GM10248 (cell line): ENCODE measurements around the gene CD84.
"Not testable (repeated sequence)": the region's sequence is repeated elsewhere in the genome, so short reads cannot be mapped to it uniquely, and the experiment has no call there.

Source experiments
- CTCF ChIA-PET: fragments of 300-600 bp; sonication (Branson Sonifier 250); formaldehyde crosslinking; extraction: SDS; loops from one replicate; lab custom pipeline; 2021; ENCODE audit warnings: antibody characterized with exemption; lab: Yijun Ruan, JAX
- POLR2A ChIA-PET: fragments of 350-650 bp; sonication (Branson Sonifier 250); formaldehyde crosslinking; extraction: SDS; loops from one replicate; lab custom pipeline; 2020; ENCODE audit warnings: antibody characterized with exemption; lab: Yijun Ruan, JAX
- DNase-seq: peaks from one replicate; pipeline ENCODE4 v3.0.0; 2012; ENCODE audit errors: extremely low spot score
- CTCF ChIP-seq: IDR thresholded peaks from 2 replicates; pipeline ENCODE4 v1.5.1; 2012; ENCODE audit warnings: mild to moderate bottlenecking, low read depth; ENCODE audit errors: extremely low read depth, missing control alignments, control extremely low read depth

The CD84 gene

GRCh38 chr1:160579216-160579701 is at the start of gene CD84:
Gene CD84 (minus strand): TSS chr1:160579496. CDS start chr1:160579437, 59 bp downstream.
- DNase-seq = no peak
- ChIA-PET POLR2A (no interaction called here), CTCF (interaction anchor here (1.6 to 9.1 kb wide), 2 partner anchors 15 to 28 kb away, joined by 4 to 54 read pairs; no protein-coding TSS in a partner anchor)
- TF ChIP-seq CTCF = no peak

DNA sequence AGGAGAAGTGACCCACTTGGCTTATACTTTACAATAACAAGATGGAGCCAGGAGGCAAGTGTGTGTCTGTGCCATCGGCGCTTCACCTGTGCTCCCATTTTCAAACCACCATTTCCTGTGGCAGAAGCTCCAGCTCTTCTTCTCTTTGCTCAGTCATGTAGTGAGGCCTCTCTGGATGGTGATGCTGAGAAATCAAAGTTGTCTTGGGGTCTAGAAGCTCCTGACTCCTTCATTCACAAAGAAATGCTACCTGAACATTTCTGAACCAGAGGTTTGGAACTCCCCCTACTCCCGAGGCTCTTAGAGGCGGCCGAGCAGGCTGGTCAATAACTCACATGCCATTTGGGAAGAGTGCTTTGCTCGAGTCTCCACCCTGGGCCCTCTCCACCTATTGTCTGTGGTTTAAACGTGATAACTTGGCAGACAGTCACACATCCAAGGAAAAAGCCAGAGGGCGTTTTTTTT is 49.5 kb upstream of the CD84 start:
- no peak for TF ChIP-seq CTCF
- ChIA-PET POLR2A (interaction anchor here (1.6 kb wide), 1 partner anchor 46 kb away, joined by 6 read pairs; no protein-coding TSS in a partner anchor), CTCF (interaction anchor here (0.7 to 3.8 kb wide), 8 partner anchors 9 to 52 kb away, joined by 3 to 22 read pairs (median 3); partner anchors contain the start of gene SLAMF1)
- no peak for DNase-seq

DNA sequence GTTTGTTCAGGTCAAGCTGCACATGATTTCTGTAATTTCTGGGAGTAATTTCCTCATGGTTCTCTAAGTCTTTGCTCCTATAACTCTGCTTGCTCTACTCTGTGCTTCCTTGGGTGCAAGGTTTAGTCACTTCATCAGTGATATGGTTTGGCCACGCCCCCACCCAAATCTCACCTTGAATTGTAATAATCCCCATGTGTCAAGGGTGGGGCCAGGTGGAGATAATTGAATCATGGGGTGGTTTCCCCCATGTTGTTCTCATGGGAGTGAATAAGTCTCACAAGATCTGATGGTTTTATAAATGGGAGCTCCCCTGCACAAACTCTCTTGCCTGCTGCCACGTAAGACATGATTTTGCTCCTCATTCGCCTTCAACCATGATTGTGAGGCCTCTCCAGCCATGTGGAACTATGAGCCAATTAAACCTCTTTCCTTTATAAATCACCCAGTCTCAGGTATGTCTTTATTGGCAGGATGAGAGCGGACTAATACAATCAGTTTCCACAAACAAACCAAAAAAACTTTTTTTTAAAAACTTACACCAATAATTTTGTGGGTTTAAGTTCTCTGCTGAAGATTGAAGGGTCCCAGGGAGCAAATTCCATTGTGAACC is 48.5 kb upstream of the CD84 start:
- ChIA-PET POLR2A (interaction anchor here (0.7 to 2.1 kb wide), 3 partner anchors 12 to 161 kb away, joined by 3 to 6 read pairs (median 5); no protein-coding TSS in a partner anchor), CTCF (interaction anchor here (0.9 to 3.8 kb wide), 8 partner anchors 8 to 48 kb away, joined by 3 to 22 read pairs (median 4); partner anchors contain the start of gene SLAMF1)
- not testable (repeated sequence) for DNase-seq

GRCh38 chr1:160626509-160627342 is 47.4 kb upstream of the CD84 start:
- CTCF ChIA-PET = interaction anchor here (0.9 to 3.7 kb wide), 6 partner anchors 14 to 198 kb away, joined by 3 to 17 read pairs (median 3); no protein-coding TSS in a partner anchor
- no peak for DNase-seq
- POLR2A ChIA-PET = interaction anchor here (0.6 to 2.1 kb wide), 5 partner anchors 14 to 160 kb away, joined by 3 to 6 read pairs (median 4); no protein-coding TSS in a partner anchor
- no peak for TF ChIP-seq CTCF

DNA sequence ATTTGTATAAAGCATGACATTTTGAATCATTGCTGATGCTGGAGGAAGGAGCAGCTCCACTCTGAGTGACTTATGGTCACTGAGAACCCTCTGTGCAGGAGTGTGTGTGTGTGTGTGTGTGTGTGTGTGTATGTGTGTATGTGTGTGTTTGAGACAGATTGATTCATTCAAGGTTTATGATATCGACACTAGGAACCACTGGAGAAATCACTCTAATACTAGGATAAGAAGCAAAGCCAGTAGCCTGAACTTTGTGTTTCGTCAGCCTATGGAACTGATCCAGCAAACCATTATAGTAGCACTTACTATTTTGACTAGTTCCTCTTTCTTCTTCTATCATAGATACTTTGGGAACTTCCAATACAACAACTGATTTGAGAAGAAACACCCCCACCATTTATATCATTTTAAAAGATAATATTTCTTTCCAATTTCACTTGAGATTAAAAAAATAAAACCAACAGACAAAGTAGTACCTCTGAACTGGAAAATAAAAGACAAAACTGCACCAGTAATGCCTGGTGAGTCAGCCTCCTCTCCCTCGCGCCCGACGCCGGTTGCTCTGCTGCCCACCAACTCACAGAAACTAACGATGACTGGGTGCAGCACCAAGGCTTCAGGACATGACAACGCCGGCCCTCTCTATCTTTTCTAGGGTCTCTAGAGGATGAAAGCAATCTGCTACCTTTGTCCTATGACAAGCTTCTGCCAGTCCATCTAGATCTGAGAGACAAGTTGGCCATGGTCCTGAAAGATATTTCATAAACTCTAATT is 46.6 kb upstream of the CD84 start:
- CTCF ChIA-PET = interaction anchor here (0.8 to 3.7 kb wide), 6 partner anchors 16 to 433 kb away, joined by 3 to 17 read pairs (median 3); no protein-coding TSS in a partner anchor
- POLR2A ChIA-PET = interaction anchor here (1.1 to 2.1 kb wide), 3 partner anchors 14 to 47 kb away, joined by 3 to 6 read pairs (median 5); no protein-coding TSS in a partner anchor

More for the DNA sequence above, 46.6 kb upstream of the CD84 start:
- TF ChIP-seq CTCF = no peak
- DNase-seq = no peak
